Stimulated activated CD8-positive, alpha-beta memory T cell treated with anti-CD3 and anti-CD28 coated beads, Interleukin-7, amount 100 ng/mL, for 1 hour (primary cell): ENCODE data around the gene HDGFL2.
"Not testable (repeated sequence)": the region's sequence is repeated elsewhere in the genome, so short reads cannot be mapped to it uniquely, and the experiment has no call there.

ENCODE experiments used
- DNase-seq, 2 donors: peaks; one replicate each; pipeline ENCODE4 v3.0.0-alpha.2; 2020; ENCODE audit warnings: low read depth in 2 of 2

Gene HDGFL2

GRCh38 chr19:4534836-4535658 lies 63.0 kb downstream of the HDGFL2 start, which contains the start of gene PLIN5:
Gene PLIN5 (minus strand): TSS chr19:4535224. CDS start chr19:4534074, 1,150 bp downstream.
- no peak for DNase-seq

GRCh38 chr19:4536798-4537197 lies 64.7 kb downstream of the HDGFL2 start:
- no peak for DNase-seq

GRCh38 chr19:4537953-4538600 lies 66.0 kb downstream of the HDGFL2 start:
- DNase-seq = no peak

- DNase-seq = no peak
These were observed 66.5 kb downstream of the HDGFL2 start for GRCh38 chr19:4538601-4538954.

GRCh38 chr19:4539169-4539692 lies 67.1 kb downstream of the HDGFL2 start:
- no peak for DNase-seq

- no peak for DNase-seq
These were observed 67.8 kb downstream of the HDGFL2 start, which contains the start of gene LRG1 for GRCh38 chr19:4539693-4540581. Gene LRG1 (minus strand): TSS chr19:4540036. CDS start chr19:4540013, 23 bp downstream.

GRCh38 chr19:4541114-4541805 lies 69.2 kb downstream of the HDGFL2 start:
- no peak for DNase-seq

- DNase-seq = not testable (repeated sequence)
These were observed 69.7 kb downstream of the HDGFL2 start for GRCh38 chr19:4541806-4542145.

- DNase-seq = no peak
These were observed 71.1 kb downstream of the HDGFL2 start for GRCh38 chr19:4542896-4543841.

GRCh38 chr19:4543842-4544647 lies 71.9 kb downstream of the HDGFL2 start:
- no peak for DNase-seq

GRCh38 chr19:4547303-4548237 lies 75.5 kb downstream of the HDGFL2 start:
- DNase-seq = no peak

GRCh38 chr19:4548238-4548584 lies 76.1 kb downstream of the HDGFL2 start:
- DNase-seq = no peak

- DNase-seq = no peak
These were observed 77.9 kb downstream of the HDGFL2 start for GRCh38 chr19:4550018-4550417.

- no peak for DNase-seq
These were observed 78.5 kb downstream of the HDGFL2 start for GRCh38 chr19:4550479-4551050.
